HEK293 (cell line): Measurements from ENCODE around the gene OTOS.

Source experiments
- CTCF ChIA-PET: fragments of 350-600 bp; formaldehyde crosslinking; extraction: SDS; loops from one replicate; lab custom pipeline; 2021; ENCODE audit warnings: antibody characterized with exemption; lab: Yijun Ruan, JAX
- POLR2A ChIA-PET: fragments of 300-600 bp; formaldehyde crosslinking; extraction: SDS; loops from one replicate; lab custom pipeline; 2020; ENCODE audit warnings: antibody characterized with exemption, inconsistent platforms; lab: Yijun Ruan, JAX
- H3K27ac ChIP-seq: fragments of 200-500 bp; sonication (Bioruptor generic); 2 replicates; pipeline ENCODE4 v1.5.1; 2014; ENCODE audit warnings: low read depth, low read length, control low read depth, inconsistent platforms; ENCODE audit errors: extremely low read depth
- H3K36me3 ChIP-seq, 2 experiments: fragments of 200-500 bp in 1 of 2; sonication (Bioruptor generic) in 1 of 2; 1 replicate in 1 of 2; 2 replicates in 1 of 2; pipeline ENCODE4 v1.5.1; 2014 to 2017; ENCODE audit warnings: inconsistent platforms in 2 of 2, low read length in 2 of 2; ENCODE audit not compliant: control insufficient read depth in 2 of 2, insufficient read depth in 1 of 2
- H3K4me1 ChIP-seq: fragments of 200-500 bp; sonication (Bioruptor generic); 2 replicates; pipeline ENCODE4 v1.5.1; 2014; ENCODE audit warnings: mild to moderate bottlenecking, low read length, inconsistent platforms; ENCODE audit not compliant: control insufficient read depth, insufficient read depth
- H3K4me3 ChIP-seq: 2 replicates; pipeline ENCODE4 v1.5.1; 2011; ENCODE audit warnings: low read depth, mild to moderate bottlenecking, control low read depth, low read length, moderate library complexity
- H3K9me3 ChIP-seq: fragments of 200-500 bp; sonication (Bioruptor generic); 2 replicates; pipeline ENCODE4 v1.5.1; 2014; ENCODE audit warnings: low read depth, low read length, inconsistent platforms; ENCODE audit not compliant: control insufficient read depth, insufficient read depth
- ELK4 ChIP-seq: IDR thresholded peaks from 2 replicates; pipeline ENCODE4 v1.6.1; 2011; ENCODE audit warnings: mild to moderate bottlenecking, low read depth, low read length, borderline replicate concordance
- FEZF1 ChIP-seq: fragments of 450-650 bp; formaldehyde crosslinking; IDR thresholded peaks from 2 replicates; pipeline ENCODE4 v1.5.1; 2016; ENCODE audit warnings: missing biosample characterization, missing genetic modification characterization
- HOXC10 ChIP-seq: sonication (generic); formaldehyde crosslinking; IDR thresholded peaks from 2 replicates; pipeline ENCODE4 v1.8.1; 2023; ENCODE audit warnings: mild to moderate bottlenecking, missing genetic modification reagents
- OVOL3 ChIP-seq: fragments of 450-650 bp; formaldehyde crosslinking; IDR thresholded peaks from 2 replicates; pipeline ENCODE4 v1.5.1; 2016; ENCODE audit warnings: missing biosample characterization, missing genetic modification characterization
- SALL2 ChIP-seq: fragments of 450-650 bp; formaldehyde crosslinking; IDR thresholded peaks from 2 replicates; pipeline ENCODE4 v1.5.0; 2017; ENCODE audit warnings: missing biosample characterization, mild to moderate bottlenecking, missing genetic modification characterization, borderline replicate concordance
- SP2 ChIP-seq: fragments of 450-650 bp; formaldehyde crosslinking; IDR thresholded peaks from 2 replicates; pipeline ENCODE4 v1.5.1; 2016; ENCODE audit warnings: missing biosample characterization, missing genetic modification characterization
- ZFP41 ChIP-seq: fragments of 450-650 bp; formaldehyde crosslinking; IDR thresholded peaks from 2 replicates; pipeline ENCODE4 v1.5.1; 2016; ENCODE audit warnings: missing biosample characterization, missing genetic modification characterization, borderline replicate concordance
- ZNF121 ChIP-seq: fragments of 450-650 bp; formaldehyde crosslinking; IDR thresholded peaks from 2 replicates; pipeline ENCODE4 v1.5.1; 2016; ENCODE audit warnings: missing biosample characterization, missing genetic modification characterization
- ZNF2 ChIP-seq: fragments of 450-650 bp; formaldehyde crosslinking; IDR thresholded peaks from 2 replicates; pipeline ENCODE4 v1.5.1; 2016; ENCODE audit warnings: missing biosample characterization, missing genetic modification characterization
- ZNF214 ChIP-seq: fragments of 450-650 bp; formaldehyde crosslinking; IDR thresholded peaks from 2 replicates; pipeline ENCODE4 v1.5.1; 2017; ENCODE audit warnings: missing biosample characterization, mild to moderate bottlenecking, missing genetic modification characterization, borderline replicate concordance
- ZNF24 ChIP-seq: fragments of 450-650 bp; formaldehyde crosslinking; IDR thresholded peaks from 2 replicates; pipeline ENCODE4 v1.5.1; 2016; ENCODE audit warnings: missing biosample characterization, missing genetic modification characterization
- ZNF350 ChIP-seq: fragments of 450-650 bp; formaldehyde crosslinking; IDR thresholded peaks from 2 replicates; pipeline ENCODE4 v1.5.0; 2017; ENCODE audit warnings: missing biosample characterization, mild to moderate bottlenecking, missing genetic modification characterization
- ZNF394 ChIP-seq: fragments of 450-650 bp; formaldehyde crosslinking; IDR thresholded peaks from 2 replicates; pipeline ENCODE4 v1.5.1; 2016; ENCODE audit warnings: missing biosample characterization, missing genetic modification characterization, mild to moderate bottlenecking, moderate library complexity, borderline replicate concordance
- ZNF416 ChIP-seq: fragments of 450-650 bp; formaldehyde crosslinking; IDR thresholded peaks from 2 replicates; pipeline ENCODE4 v1.5.1; 2016; ENCODE audit warnings: missing biosample characterization, missing genetic modification characterization
- ZNF423 ChIP-seq: fragments of 450-650 bp; formaldehyde crosslinking; IDR thresholded peaks from 2 replicates; pipeline ENCODE4 v1.5.1; 2016; ENCODE audit warnings: missing biosample characterization, missing genetic modification characterization
- ZNF510 ChIP-seq: fragments of 450-650 bp; formaldehyde crosslinking; IDR thresholded peaks from 2 replicates; pipeline ENCODE4 v1.5.1; 2018; ENCODE audit warnings: mild to moderate bottlenecking, missing genetic modification characterization, missing biosample characterization; ENCODE audit not compliant: insufficient replicate concordance
- ZNF707 ChIP-seq: fragments of 450-650 bp; formaldehyde crosslinking; IDR thresholded peaks from 2 replicates; pipeline ENCODE4 v1.5.1; 2016; ENCODE audit warnings: missing biosample characterization, missing genetic modification characterization
- TF ChIP-seq, protein P1 (sequence below): fragments of 450-650 bp; formaldehyde crosslinking; IDR thresholded peaks from 2 replicates; pipeline ENCODE4 v1.5.1; 2016; ENCODE audit warnings: missing biosample characterization, missing genetic modification characterization, borderline replicate concordance
- TF ChIP-seq, protein P2 (sequence below): sonication (generic); formaldehyde crosslinking; IDR thresholded peaks from 2 replicates; pipeline ENCODE4 v1.8.1; 2022; ENCODE audit warnings: mild to moderate bottlenecking, moderate library complexity, missing genetic modification reagents
- TF ChIP-seq, protein P3 (sequence below): fragments of 450-650 bp; formaldehyde crosslinking; IDR thresholded peaks from 2 replicates; pipeline ENCODE4 v1.5.1; 2016; ENCODE audit warnings: missing biosample characterization, missing genetic modification characterization

OTOS gene

DNA sequence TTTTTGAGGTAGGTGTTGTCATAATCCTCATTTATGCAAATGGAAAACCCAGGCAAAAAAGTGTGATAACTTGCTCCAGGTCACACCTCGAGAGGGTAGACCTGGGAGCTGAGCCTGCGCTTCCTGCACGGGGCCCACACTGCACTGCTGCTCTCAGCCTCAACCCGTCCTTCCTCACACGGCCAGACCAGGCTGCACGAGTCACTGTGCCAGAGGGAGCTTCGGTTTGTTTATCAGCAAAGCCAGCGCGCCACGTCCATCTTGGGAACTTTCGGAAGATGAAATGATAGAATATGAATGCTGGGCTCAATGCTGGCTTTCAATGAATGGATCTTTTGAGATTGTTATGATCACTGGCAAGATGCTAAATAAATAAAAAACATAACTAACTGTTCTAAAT lies 18.8 kb downstream of the OTOS start:
- H3K9me3 ChIP-seq = no peaks in the 10 kb centered on the region; the same call in 1 of the 2 replicates
- no peak overlapping the region for H3K27ac ChIP-seq
- H3K4me3 ChIP-seq = no peak overlapping the region
- ChIA-PET POLR2A (no interaction called here), CTCF (no interaction called here)
- H3K4me1 ChIP-seq = no peaks in the 10 kb centered on the region
- TF ChIP-seq ZNF394 = no peak
- TF ChIP-seq ZNF214 (tag by site-specific recombination) = no peak
- TF ChIP-seq OVOL3 (tag by site-specific recombination) = no peak
- TF ChIP-seq ZNF707 (tag by site-specific recombination) = no peak
- no peak for TF ChIP-seq ZNF350 (tag by site-specific recombination)
- TF ChIP-seq, protein P1, sequence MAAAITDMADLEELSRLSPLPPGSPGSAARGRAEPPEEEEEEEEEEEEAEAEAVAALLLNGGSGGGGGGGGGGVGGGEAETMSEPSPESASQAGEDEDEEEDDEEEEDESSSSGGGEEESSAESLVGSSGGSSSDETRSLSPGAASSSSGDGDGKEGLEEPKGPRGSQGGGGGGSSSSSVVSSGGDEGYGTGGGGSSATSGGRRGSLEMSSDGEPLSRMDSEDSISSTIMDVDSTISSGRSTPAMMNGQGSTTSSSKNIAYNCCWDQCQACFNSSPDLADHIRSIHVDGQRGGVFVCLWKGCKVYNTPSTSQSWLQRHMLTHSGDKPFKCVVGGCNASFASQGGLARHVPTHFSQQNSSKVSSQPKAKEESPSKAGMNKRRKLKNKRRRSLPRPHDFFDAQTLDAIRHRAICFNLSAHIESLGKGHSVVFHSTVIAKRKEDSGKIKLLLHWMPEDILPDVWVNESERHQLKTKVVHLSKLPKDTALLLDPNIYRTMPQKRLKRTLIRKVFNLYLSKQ (tag by site-specific recombination) = no peak
- TF ChIP-seq ELK4 = no peak
- TF ChIP-seq ZFP41 (tag by site-specific recombination) = no peak
- H3K36me3 ChIP-seq = peaks cover 0 to 11% of the 10 kb centered on the region in 2 experiments; a peak in 1 of 3 replicates

DNA sequence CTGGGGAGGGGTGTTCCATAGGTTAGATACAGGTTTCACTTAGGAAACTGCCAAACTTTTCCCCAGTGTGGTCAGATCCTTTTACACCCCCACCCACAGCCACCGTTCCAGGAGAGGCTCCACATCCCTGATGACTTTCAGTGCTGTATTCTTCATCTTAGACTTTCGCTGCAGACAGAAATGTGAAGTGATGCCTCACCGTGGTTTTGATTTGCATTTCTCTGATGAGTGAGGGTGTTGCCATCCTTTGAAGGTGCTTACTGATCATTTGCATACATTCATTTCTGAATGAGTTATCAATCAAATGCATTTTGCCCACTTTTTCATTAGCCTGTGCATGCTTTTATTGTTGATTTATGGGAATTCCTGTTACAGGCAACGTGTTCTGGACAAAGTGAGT lies 19.3 kb downstream of the OTOS start:
- Histone ChIP-seq H3K4me1 (no peaks in the 10 kb centered on the region), H3K27ac (no peak overlapping the region), H3K9me3 (no peaks in the 10 kb centered on the region; the same call in 1 of the 2 replicates), H3K4me3 (no peak overlapping the region), H3K36me3 (peaks cover 0 to 6% of the 10 kb centered on the region in 2 experiments; a peak in 1 of 3 replicates)
- no peak for TF ChIP-seq ZNF24
- TF ChIP-seq FEZF1 = no peak
- TF ChIP-seq SALL2 = no peak
- TF ChIP-seq, protein P2, sequence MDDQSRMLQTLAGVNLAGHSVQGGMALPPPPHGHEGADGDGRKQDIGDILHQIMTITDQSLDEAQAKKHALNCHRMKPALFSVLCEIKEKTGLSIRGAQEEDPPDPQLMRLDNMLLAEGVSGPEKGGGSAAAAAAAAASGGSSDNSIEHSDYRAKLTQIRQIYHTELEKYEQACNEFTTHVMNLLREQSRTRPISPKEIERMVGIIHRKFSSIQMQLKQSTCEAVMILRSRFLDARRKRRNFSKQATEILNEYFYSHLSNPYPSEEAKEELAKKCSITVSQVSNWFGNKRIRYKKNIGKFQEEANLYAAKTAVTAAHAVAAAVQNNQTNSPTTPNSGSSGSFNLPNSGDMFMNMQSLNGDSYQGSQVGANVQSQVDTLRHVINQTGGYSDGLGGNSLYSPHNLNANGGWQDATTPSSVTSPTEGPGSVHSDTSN (CRISPR knock-in tag) = no peak
- TF ChIP-seq ZNF510 (tag by site-specific recombination) = no peak
- no peak for TF ChIP-seq SP2 (tag by site-specific recombination)
- no peak for TF ChIP-seq ZNF121 (tag by site-specific recombination)
- TF ChIP-seq ZNF2 (tag by site-specific recombination) = no peak
- TF ChIP-seq ZNF416 = no peak
- TF ChIP-seq HOXC10 (CRISPR knock-in tag) = no peak
- no peak for TF ChIP-seq ZNF423
- TF ChIP-seq, protein P3, sequence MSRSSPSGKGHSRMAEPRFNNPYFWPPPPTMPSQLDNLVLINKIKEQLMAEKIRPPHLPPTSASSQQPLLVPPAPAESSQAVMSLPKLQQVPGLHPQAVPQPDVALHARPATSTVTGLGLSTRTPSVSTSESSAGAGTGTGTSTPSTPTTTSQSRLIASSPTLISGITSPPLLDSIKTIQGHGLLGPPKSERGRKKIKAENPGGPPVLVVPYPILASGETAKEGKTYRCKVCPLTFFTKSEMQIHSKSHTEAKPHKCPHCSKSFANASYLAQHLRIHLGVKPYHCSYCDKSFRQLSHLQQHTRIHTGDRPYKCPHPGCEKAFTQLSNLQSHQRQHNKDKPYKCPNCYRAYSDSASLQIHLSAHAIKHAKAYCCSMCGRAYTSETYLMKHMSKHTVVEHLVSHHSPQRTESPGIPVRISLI (tag by site-specific recombination) = no peak
- CTCF ChIA-PET = no interaction called here
- POLR2A ChIA-PET = interaction anchor here (0.6 kb wide), 1 partner anchor 160 kb away, joined by 3 read pairs; no protein-coding TSS in a partner anchor
